HG02798 (cell line): ENCODE measurements around the gene SCARB1.

Source experiments
- ATAC-seq: cut with Tn5 transposase; IDR thresholded peaks from one replicate; pipeline ENCODE4 v1.9.1; 2021; ENCODE audit warnings: mild to moderate bottlenecking; ENCODE audit not compliant: unreplicated experiment, poor library complexity

The SCARB1 gene

DNA sequence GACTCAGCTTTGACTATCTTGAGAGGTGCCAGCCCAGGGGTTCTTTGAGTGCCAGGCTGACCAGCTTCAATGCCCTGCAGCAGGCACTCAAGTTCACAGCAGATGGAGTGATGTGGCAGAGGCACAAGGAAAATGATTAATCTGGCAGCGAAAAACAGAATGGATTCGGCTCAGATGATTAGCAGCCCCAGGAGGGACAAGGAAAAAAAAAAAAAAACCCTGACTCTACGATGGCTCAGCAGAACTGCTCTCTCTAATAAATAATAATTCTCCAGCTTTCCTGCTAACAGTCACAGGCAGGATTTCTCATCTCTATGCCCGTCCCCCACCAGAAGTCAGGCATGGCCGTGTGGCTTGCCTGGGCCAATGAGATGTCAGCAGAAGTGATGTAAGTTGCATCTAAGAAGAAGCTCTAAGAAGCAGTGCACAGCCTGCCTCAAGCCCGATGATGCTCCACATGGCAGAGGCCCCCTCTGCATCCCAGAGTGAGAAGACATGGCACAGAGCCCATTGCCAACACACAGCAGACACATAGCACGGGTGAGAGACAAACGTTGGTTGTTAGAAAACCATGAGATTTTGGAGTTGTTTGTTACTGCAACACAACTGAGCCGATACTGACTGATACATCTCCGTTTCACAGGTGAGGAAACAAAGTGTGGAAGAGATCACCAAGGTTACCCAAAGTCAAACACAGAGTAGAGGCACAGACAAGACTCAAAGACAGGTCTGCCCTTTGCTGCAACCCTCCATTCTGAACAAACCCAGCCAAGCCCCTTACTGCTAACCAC, 111.0 kb downstream of the SCARB1 start:
- ATAC-seq, result no peak

DNA sequence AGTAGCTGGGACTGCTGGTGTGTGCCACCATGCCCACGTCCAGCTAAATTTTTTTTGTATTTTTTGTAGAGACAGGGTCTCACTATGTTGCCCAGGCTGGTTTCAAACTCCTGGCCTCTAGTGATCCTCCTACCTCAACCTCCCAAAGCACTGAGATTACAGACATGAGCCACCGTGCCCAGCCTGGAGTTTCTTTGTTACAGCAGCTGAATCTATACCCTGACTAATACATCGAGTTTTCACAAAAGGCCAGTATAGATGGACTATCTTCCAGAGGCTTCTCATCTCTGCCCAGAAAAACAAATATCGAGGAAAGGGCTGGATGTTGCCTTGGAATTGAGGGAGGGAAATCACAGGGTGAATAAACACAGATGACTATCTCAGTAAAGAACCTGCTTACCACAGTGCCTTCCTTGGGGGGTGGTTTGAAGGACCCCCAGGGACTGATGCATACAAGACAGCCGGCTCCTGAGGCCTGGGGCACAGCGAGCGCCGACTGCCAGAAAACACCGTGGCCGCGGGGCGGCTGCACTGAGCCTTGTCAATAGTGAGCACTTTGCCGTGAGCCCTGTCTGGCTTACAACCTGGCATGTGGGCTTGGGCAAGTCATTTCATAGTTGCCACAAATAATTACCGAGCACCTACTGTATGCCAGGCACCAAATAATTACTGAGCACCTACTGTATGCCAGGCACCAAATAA, 111.9 kb downstream of the SCARB1 start:
- no peak for ATAC-seq

DNA sequence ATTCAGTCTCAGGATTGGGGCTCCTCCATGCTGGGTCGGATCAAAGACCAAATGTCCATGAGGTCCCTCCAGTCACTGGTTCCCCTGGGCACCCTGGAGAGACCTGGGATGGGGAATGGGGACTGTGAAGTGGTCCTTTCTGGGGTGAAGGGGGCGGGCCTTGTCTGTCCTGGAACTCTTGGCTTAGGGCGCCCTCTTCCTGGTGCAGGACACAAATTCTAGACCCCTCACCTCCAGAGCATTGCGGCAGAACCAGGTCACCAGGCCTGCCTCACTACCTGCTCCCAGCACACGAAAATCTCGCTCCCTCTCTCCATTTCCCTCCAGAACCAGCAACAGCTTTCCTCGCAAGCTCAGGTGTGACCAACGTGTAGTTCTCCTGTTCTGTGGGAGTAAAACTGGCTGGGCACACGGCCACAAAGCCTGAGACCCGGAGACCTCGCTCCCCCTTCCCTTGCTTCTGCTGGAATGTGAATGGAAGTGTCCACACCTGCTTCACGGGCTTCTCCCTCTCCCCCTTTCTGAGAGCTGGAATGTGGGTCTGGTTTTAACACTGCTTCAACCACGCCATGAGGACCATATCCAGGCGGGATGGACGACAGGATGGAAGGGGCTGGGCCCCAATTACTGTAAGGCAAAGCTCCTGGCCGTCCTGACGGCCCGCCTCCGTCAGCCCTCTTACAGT, 112.7 kb downstream of the SCARB1 start:
- ATAC-seq, result no peak

DNA sequence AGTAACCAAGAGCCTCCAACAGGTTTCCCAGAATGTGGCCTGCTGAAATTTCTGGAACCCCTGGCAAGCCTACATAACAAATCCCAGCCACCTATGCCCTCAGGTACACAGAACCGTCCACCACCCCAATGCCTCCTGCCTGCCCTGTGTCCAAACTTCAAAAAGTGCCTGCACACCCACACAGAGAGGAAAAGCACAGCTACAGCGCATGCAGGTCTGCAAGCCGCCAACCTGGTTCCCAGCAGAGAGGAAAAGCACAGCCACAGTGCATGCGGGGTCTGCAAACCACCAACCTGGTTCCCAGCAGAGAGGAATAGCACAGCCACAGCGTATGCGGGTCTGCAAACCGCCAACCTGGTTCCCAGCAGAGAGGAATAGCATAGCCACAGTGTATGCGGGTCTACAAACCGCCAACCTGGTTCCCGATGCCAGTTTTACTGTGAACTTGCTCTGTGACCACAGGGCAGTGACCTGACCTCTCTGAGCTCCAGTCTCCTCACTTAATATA, 113.5 kb downstream of the SCARB1 start:
- ATAC-seq, result no peak

DNA sequence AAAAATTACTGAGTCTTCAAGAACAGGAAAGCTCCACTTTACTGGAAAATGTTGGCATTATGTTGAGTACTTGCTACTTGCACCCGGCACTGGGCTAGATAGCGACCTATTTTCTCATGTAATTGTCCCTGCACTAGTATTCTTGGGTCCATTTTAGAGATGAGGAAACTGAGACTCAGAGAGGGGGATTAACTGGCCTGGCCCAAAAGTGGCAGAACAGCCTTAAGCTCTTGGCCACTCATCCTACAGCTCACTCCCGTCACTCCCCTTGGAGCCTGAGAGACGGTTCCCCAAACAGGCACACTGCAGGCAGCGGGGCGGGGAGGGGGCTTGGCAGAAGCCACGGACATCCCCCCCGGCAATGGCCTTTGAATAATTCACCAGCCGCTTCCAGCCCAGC, 113.9 kb downstream of the SCARB1 start:
- no peak for ATAC-seq

DNA sequence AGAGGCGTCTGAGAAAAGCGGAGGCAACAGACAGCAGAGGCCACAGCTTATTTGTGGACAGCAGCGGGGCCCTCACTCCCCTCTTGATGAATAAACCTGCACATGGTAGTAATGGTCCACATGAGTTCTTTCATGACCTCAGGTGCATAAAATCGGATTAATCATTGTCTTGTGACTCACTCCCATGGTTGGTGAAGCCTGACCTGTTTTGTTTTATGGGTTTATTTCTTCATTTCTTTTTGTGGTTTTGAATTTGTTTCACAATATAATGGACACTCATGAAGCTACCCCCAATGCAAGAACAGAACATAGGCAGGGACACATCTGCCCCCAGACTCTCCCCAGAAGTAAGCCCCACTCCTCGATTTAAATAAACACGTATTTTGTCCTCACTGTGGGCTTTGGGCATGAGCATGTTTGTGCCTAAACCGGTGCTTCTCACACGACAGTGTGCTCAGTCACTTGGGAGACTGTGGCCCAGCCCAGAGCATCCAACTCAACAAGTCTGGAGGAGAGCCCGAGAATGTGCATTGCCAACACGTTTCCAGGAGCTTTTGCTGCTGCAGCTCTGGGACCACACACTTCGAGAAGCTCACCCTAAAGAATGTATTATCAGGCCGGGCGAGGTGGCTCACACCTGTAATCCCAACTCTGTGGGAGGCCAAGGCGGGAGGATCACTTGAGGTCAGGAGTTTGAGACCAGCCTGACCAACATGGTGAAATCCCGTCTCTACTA, 116.1 kb downstream of the SCARB1 start:
- ATAC-seq, result no peak

DNA sequence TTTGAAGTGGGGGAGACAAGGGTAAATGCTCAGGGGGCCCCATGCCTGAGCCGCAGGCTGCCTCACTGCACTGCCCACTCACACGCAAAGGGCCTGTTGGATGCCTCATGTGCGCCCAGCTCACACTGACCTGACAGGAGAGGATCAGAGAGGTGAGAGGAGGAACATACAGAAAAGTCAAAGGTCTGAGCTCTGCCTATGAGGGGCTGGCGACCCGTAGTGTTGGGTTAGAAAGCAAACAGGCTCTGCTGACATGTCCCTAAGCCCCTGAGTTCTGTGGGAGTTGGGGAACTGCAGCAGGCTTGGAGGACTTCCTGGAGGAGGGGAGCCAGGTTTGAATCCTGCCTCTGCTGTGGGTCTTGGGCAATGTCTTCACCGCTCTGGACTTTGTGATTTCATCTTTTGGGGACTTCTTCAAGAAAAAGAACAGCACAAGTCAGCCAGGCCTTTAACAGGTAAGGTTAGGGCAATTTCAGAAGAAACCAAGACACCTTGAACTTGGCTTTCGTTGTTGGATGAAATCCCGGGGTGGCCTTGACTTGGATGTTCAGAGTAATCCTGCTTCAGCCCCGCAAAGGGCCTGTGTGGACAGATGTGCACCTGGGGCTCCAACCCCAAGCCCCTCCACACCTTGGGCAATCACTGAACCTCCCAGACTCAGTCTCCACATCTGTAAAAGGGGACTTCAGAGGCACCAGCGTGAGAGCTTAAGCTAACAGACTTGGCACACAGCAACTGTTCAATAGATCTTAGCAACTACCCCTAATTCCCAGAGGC, 116.8 kb downstream of the SCARB1 start:
- ATAC-seq, result no peak

DNA sequence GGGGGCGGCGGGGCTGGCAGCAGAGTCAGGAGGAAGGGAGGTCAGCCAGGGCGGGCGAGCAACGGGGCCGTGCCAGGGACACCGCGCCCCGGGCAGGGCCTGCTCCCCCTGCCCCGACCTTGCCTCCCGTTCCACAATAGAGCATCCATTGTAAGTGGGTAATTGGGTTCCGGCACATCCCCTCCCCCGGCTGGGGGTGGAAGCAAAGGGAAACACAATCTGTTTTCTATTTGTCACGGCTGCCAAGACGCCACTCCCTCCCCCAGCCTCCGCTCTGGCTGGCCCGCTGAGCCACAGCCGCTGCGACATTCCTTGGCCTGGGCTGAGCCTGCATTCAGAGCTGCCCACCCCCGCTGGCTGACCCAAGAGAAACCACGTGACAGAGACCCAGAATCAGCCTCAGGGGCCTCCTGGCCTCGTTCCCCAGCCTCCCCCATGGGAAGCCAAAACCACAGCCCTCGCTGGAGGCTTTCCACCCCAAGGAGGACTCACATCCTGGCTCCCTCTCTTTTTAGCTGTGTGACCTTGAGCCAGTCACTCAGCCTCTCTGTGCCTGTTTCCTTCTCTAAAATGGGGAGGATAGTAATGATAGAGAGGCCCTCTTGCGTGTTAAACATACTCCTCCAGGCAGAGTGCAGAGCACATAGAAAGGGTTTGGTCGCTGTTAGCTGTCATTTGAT, 117.6 kb downstream of the SCARB1 start:
- no peak for ATAC-seq

DNA sequence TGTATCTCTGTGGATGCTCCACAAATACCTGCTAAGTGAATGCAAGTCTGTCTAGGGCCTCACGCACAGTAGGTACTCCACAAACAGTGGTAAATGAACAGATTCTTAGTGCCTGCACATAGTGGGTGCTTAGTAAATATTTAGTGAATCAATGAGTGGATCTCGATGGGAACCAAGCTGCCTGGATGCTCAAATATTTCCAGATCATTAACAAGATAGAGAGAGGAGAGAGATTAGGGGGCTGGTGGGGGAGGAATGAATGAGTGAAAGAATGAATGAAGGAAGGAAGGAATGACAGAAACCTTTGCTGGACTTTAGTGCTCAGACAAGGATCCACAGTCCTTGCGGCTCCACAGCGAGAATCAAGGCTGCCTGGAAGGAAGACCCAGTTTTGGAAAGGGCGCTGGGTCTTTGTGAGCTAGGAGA, 118.2 kb downstream of the SCARB1 start:
- ATAC-seq, result no peak

DNA sequence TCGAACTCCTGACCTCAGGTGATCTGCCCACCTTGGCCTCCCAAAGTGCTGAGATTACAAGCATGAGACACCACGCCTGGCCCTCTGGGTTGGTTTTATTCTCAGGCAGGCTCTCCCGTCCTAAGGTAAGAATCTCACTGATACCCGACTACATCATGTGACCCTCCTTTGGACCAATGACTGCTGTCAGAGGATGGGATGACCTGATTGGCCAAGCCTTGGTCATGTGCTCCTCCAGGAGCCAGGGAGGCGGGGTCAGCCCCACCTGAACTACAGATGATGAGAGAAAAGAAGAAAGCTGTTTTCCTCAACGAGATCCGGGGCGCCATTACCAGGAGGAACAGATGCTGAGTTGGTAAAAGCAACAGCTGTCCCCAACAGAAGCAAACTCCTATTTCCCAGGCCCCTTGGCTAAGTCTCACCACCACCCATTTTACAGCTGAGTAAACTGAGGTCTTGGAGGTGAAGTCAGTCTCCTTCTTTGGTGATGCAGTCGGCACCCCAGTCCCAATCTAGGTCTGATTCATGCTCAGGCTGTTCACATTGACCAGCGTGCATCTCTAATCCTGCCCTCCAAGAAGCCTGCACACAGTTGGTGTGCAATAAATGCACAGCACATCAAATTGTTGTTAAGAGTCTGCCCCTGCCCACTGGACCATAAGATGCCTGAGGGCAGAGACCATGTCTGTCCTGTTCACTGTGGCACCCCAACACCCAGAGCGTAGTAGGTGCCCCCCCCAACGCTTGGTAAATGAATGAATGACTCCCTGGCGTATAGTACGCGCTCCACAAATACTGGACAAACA, 118.8 kb downstream of the SCARB1 start:
- no peak for ATAC-seq

DNA sequence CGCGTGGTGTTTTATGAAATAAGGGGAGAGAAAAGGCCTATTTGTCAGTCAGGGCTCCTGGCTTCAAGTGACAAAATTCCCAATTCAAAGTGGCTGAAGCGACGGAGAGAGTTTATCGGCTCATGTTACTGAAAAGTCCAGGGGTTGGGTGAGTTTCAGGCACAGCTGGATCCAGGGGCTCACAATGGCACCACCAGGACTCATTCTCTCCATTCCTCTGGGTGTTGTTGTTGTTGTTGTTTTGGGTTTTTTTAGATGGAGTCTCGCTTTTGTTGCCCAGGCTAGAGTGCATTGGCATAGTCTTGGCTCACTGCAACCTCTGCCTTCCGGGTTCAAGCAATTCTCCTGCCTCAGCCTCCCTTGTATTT, 119.4 kb downstream of the SCARB1 start:
- no peak for ATAC-seq

DNA sequence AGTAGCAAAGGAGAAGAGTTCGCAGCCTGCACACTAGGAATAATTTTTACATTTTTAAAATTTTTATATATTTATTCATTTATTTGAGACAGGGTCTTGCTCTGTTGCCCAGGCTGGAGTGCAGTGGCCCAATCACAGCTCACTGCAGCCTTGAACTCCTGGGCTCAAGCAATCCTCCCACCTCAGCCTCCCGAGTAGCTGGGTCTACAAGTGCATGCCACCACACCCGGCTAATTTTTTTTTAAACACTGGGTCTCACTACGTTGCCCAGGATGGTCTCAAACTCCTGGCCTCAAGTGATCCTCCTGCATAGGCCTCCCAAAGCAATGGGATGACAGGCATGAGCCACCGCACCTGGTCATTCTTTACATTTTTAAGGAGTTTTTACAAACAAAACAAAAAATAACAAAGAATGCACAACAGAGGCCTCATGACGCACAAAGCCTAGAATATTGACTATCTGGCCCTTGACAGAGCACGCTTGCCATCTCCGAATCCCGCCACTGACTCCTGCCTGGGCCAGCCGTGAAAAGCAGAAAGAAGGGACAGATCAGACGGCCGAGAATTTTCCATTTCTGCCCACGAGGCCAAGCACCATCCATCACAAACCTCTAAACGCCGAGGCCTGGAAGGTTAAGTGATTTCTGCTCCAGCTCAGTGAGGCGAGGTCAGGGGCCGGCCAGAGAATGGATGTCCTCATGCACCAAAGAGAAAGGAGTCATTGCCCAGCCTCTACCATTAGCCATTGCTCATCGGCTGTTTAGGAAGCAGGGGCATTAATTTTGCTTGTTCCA, 120.0 kb downstream of the SCARB1 start:
- ATAC-seq, result no peak

DNA sequence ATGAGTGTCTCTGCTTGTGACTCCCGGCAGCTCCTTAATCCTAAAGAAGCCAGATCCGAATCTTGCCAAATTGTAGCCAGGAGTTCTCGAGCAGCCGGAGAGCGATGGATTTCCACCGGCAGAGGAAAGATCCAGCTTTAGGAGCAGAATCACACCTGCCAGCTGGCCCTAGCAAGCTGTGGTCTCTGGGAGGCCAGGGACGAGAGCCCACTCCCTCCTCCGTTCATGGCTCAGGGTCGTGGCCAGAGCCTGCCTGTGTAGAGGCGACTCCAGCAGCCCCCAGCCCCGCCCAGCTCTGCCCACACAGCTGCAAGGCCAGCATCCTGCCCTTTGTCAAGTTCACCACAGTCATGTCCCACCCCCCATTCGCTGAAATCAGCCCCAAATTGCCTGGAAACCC, 121.0 kb downstream of the SCARB1 start:
- ATAC-seq, result no peak

DNA sequence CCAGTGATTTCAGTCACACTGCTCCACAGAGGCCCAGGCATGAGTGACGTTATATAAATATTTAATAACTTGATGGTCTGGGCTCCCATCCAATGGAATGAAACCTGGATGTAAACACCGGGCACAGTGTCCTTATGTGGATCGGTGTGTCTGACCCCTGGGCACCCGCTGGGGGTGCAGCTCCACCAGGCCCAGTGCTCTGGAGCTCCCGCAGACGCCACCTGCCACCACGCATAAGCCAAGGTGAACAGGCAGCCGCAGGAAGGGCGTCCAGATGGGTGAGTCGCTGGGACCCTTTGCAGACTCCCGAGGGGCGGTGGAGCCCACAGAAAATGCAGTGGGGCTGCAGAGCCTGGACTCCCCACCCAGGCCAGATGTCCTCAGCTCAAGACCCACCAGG, 121.6 kb downstream of the SCARB1 start:
- ATAC-seq, result no peak

DNA sequence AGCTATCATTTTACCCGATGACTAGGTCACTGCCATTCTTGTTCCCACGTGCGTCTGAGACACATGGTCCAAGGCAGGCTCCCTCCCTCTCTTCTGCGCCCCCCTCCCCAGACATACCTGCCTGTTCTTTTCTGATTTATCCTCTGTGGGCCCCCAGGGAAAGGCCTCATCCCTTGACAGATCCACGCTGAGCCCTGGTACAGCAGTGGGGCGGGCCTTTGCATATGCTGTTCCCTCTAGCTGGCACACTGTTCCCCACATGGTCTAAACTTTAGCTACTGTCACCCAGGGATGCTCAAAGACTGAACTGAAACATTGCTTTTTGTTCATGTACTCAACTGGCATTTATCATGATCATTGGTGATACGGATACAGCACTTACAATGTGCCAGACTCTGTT, 122.5 kb downstream of the SCARB1 start:
- ATAC-seq, result no peak

DNA sequence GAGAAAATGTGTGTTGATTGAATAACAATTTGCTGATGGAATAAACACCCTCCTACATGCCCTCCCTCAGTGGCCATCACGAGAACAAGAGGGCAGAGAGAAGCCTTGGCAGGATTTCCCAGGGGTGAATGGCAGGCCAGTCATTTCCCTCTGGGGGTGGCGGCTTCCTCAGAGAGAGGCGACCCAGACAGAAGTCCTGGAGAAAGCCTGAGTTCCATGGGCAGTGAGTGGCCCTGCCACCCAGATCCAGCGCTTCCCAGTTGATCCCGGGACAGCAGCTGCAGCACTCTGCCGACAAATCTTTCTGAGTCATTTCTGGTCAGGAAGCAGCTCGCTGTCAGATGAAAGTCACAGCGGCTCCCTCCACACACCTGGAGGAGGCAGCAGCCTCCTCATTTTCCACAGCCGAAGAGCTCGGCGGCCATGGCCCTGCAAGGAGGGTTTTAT, 123.0 kb downstream of the SCARB1 start:
- ATAC-seq, result no peak

DNA sequence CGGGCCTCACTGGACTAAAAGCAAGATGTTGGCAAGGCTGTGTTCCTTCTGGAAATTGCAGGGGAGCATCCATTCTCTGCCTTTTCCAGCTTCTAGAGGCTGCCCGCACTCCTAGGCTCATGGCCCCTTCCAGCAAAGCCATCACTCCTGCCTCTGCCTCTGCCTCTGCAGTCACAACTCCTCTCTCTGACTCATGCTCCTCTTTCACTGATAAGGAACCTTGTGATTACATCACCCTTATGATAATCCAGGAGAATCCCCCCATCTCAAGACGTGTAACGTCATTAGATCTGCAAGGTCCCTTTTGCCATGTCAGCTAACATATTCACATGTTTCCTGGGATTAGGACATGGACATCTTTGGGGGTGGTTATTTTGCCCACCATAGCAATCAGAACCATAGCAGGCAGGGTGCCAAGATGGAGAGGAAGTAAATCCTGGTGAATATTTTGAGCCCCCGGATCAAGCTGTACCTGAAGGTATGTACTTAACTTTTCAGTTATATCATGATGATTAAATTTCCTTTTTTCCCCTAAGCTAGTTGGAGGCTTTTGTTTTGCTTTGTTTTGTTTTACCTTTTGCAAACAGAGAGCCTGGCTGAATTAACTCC, 123.6 kb downstream of the SCARB1 start:
- no peak for ATAC-seq
